GM23338 (cell line): Measurements from ENCODE around the gene PNPLA5. TPM values are rescaled to one million over a fixed set of nuclear protein-coding genes. Genes with fewer than 3 reads are reported as not detected.
A peak's percentile ranks its signal among the peaks of the same experiment; 100 is the strongest.

ENCODE experiments used
- ATAC-seq: fragments of 200-7000 bp; cut with Tn5 transposase; 3 replicates; pipeline ENCODE4 v1.9.1; 2020
- DNase-seq: peaks from one replicate; pipeline ENCODE4 v3.0.0-alpha.2; 2015; ENCODE audit warnings: low spot score
- H2AFZ ChIP-seq: fragments of 200-600 bp; sonication (generic); 2 replicates; pipeline ENCODE4 v1.8.0; 2016; ENCODE audit warnings: antibody characterized with exemption, mild to moderate bottlenecking, moderate library complexity
- H3F3A ChIP-seq: fragments of 200-600 bp; sonication (generic); replicated peaks from 2 replicates; pipeline ENCODE4 v1.8.0; 2017; ENCODE audit warnings: antibody characterized with exemption, mixed run types, low read depth
- H3K27ac ChIP-seq: fragments of 200-600 bp; sonication (generic); 2 replicates; pipeline ENCODE4 v1.6.1; 2016; ENCODE audit warnings: low read depth
- H3K27me3 ChIP-seq: fragments of 200-600 bp; sonication (generic); 2 replicates; pipeline ENCODE4 v1.8.0; 2016; ENCODE audit warnings: mild to moderate bottlenecking, mixed run types, moderate library complexity; ENCODE audit not compliant: insufficient read depth
- H3K36me3 ChIP-seq: fragments of 200-600 bp; sonication (generic); 2 replicates; pipeline ENCODE4 v1.8.0; 2016; ENCODE audit warnings: mild to moderate bottlenecking; ENCODE audit not compliant: insufficient read depth
- H3K4me1 ChIP-seq: fragments of 200-600 bp; sonication (generic); 2 replicates; pipeline ENCODE4 v1.8.0; 2016; ENCODE audit warnings: mild to moderate bottlenecking, moderate library complexity; ENCODE audit not compliant: insufficient read depth
- H3K4me2 ChIP-seq: fragments of 200-600 bp; sonication (generic); 2 replicates; pipeline ENCODE4 v1.7.1; 2017; ENCODE audit warnings: mixed run types
- H3K4me3 ChIP-seq: fragments of 200-600 bp; sonication (generic); 2 replicates; pipeline ENCODE4 v1.6.1; 2016; ENCODE audit warnings: mixed run types
- H3K79me2 ChIP-seq: fragments of 200-600 bp; sonication (generic); replicated peaks from 2 replicates; pipeline ENCODE4 v1.8.0; 2017; ENCODE audit warnings: mild to moderate bottlenecking; ENCODE audit not compliant: insufficient read depth
- H3K9me2 ChIP-seq: fragments of 200-600 bp; sonication (generic); 2 replicates; pipeline ENCODE4 v1.8.0; 2017; ENCODE audit not compliant: insufficient read depth
- H4K20me1 ChIP-seq: fragments of 200-600 bp; sonication (generic); replicated peaks from 2 replicates; pipeline ENCODE4 v1.8.0; 2017; ENCODE audit warnings: mild to moderate bottlenecking; ENCODE audit not compliant: insufficient read depth
- H3K27ac Mint-ChIP-seq: 2 replicates; pipeline ENCODE4 v1.8.0; 2020; ENCODE audit warnings: inconsistent platforms, mild to moderate bottlenecking, moderate library complexity, mixed read lengths
- H3K27me3 Mint-ChIP-seq: 3 replicates; pipeline ENCODE4 v1.8.0; 2022; ENCODE audit warnings: low read depth, mild to moderate bottlenecking, moderate library complexity, mixed read lengths, inconsistent platforms; ENCODE audit not compliant: insufficient read depth, poor library complexity
- H3K36me3 Mint-ChIP-seq: 3 replicates; pipeline ENCODE4 v1.8.0; 2021; ENCODE audit warnings: low read depth, mild to moderate bottlenecking, inconsistent platforms, moderate library complexity, mixed read lengths
- H3K4me1 Mint-ChIP-seq: 3 replicates; pipeline ENCODE4 v1.8.0; 2020; ENCODE audit warnings: mild to moderate bottlenecking, inconsistent platforms, mixed read lengths
- H3K4me3 Mint-ChIP-seq: 3 replicates; pipeline ENCODE4 v1.8.0; 2021; ENCODE audit warnings: moderate library complexity, mild to moderate bottlenecking, inconsistent platforms, mixed read lengths
- H3K9me3 Mint-ChIP-seq: 3 replicates; pipeline ENCODE4 v1.8.0; 2020; ENCODE audit warnings: moderate library complexity, mild to moderate bottlenecking, inconsistent platforms, mixed read lengths
- CTCF ChIP-seq, 2 experiments: fragments of 200-600 bp in 1 of 2; sonication (generic) in 1 of 2; conservative IDR thresholded peaks; 2 replicates each; pipeline versions ENCODE4 v1.5.1 to v1.6.1; 2016 to 2017; ENCODE audit warnings: antibody characterized with exemption in 2 of 2, low read depth in 2 of 2, mild to moderate bottlenecking in 2 of 2, moderate library complexity in 1 of 2
- ETS1 ChIP-seq: IDR thresholded peaks from 2 replicates; pipeline ENCODE4 v1.6.1; 2016; ENCODE audit warnings: antibody characterized with exemption
- EZH2 ChIP-seq: fragments of 200-600 bp; sonication (generic); IDR thresholded peaks from one replicate; pipeline ENCODE4 v1.8.0; 2017; ENCODE audit warnings: antibody characterized with exemption, mild to moderate bottlenecking, low read depth; ENCODE audit not compliant: unreplicated experiment
- EZH2phosphoT487 ChIP-seq: fragments of 200-600 bp; sonication (generic); IDR thresholded peaks from one replicate; pipeline ENCODE4 v1.8.1; 2018; ENCODE audit warnings: antibody characterized with exemption; ENCODE audit not compliant: unreplicated experiment
- JUNB ChIP-seq: IDR thresholded peaks from one replicate; pipeline ENCODE4 v1.6.1; 2016; ENCODE audit warnings: antibody characterized with exemption; ENCODE audit not compliant: unreplicated experiment
- NANOG ChIP-seq: IDR thresholded peaks from 2 replicates; pipeline ENCODE4 v1.6.1; 2016; ENCODE audit warnings: antibody characterized with exemption, borderline replicate concordance
- POLR2AphosphoS5 ChIP-seq: IDR thresholded peaks from 2 replicates; pipeline ENCODE4 v1.6.1; 2016; ENCODE audit warnings: antibody characterized with exemption, low read depth
- REST ChIP-seq: IDR thresholded peaks from one replicate; pipeline ENCODE4 v1.6.1; 2018; ENCODE audit warnings: antibody characterized with exemption; ENCODE audit not compliant: unreplicated experiment
- ZNF114 ChIP-seq: fragments of 250-450 bp; sonication (Bioruptor Pico); IDR thresholded peaks from 2 replicates; pipeline ENCODE4 v1.5.0; 2020; ENCODE audit warnings: mild to moderate bottlenecking, moderate library complexity
- ZNF331 ChIP-seq: fragments of 250-450 bp; sonication (Bioruptor Pico); IDR thresholded peaks from 2 replicates; pipeline ENCODE4 v1.5.0; 2020; ENCODE audit warnings: low read depth, mild to moderate bottlenecking, moderate library complexity
- polyA plus RNA-seq: library from polyadenylated mRNA; unstranded; fragments of >200 nt; fragmentation: Nextera tagmentation; extraction: Ambion mirVana; gene quantifications from 2 replicates; pipeline ENCODE4 v1.2.1, GENCODE V29; 2016
- total RNA-seq: library from RNA; depleted of rRNA; stranded (reverse); fragments of >200 nt; shearing (Covaris generic); gene quantifications from 2 replicates; pipeline ENCODE4 v1.2.3, GENCODE V29; 2014

The PNPLA5 gene
- total and polyA plus RNA-seq, 2 experiments from 2014 or later: 2.3 to 6.8 TPM

DNA sequence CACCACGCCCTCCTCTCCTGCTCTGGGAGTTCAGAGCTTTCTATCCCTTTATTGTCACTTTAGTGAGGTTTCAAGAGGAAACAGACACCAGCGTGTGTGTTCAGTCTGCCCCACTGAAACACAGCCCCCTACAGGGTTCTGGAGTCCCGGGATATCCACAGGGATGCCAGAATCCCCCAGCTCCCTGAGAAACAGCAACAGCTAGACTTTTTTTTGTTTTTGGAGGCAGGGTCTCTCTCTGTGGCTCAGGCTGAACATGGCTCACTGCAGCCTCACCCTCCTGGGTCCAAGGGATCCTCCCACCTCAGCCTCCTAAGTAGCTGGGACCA, 39.9 kb downstream of the PNPLA5 start:
- no peaks in the 10 kb centered on the region for H3K4me1 ChIP-seq
- H3K9me2 ChIP-seq: no peaks in the 10 kb centered on the region
- Mint-ChIP-seq H3K4me3 (no peak overlapping the region), H3K9me3 (peaks cover 8% of the 10 kb centered on the region), H3K4me1 (peaks cover 34% of the 10 kb centered on the region), H3K27ac (no peak overlapping the region; the same call in 1 of the 2 replicates), H3K36me3 (peaks cover 8% of the 10 kb centered on the region), H3K27me3 (peaks cover 5% of the 10 kb centered on the region)
- TF ChIP-seq ZNF114 (CRISPR knock-in tag) (no peak), EZH2 (no peak), ETS1 (no peak)
- no peak overlapping the region for H2AFZ ChIP-seq
- DNase-seq: no peak
- H3K4me2 ChIP-seq: no peak overlapping the region
- no peaks in the 10 kb centered on the region; the same call in 1 of the 2 replicates for H3K36me3 ChIP-seq
- no peaks in the 10 kb centered on the region for H3F3A ChIP-seq
- no peak overlapping the region for H3K4me3 ChIP-seq
- no peaks in the 10 kb centered on the region; the same call in none of the 2 replicates for H4K20me1 ChIP-seq
- peaks cover 72% of the 10 kb centered on the region for H3K79me2 ChIP-seq
- no peaks in the 10 kb centered on the region for H3K27me3 ChIP-seq
- no peak overlapping the region for H3K27ac ChIP-seq
- ATAC-seq: no peak

DNA sequence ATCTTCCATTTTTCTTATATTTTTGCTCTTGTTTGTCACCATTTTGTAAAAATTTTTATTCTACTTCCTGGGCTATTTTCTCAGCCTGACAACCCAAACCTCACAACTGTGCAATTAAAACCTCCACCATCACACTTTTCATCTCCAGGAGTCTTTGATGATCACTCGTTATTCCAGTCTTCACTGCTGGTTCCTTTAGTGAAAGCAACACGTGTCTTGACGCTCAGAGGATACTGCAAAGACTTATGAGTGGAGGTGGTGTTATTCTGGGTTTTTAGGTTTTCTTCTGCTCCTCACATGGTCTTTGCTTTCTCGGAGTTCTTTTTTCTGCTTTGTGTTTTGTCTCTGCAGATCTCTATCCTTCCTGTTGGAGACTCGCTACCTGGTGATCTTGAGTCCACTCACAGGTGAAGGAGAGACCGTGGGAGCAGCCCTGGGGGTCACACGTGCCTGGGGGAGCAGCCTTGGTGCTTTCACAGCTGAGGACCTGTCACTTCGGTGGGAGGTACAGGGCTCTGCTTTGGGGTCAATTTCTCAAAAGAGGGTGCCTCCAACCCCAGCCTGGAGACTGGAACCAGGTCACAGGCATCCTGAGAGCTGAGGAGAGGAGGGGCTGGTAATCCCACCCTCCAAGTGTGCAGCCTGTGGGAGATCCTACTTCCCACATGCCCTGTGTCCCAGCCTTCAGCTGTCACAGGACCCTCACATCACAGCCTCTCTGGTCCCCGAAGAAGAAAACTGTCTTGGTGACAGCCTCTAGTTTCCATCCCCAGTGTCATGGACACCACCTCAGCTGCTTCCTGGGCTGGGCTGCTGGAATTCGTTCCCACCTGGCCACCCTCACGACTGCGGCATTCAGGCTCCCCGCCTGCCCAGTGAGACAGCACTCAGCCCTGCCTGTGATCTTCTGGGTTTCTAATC, 40.5 kb downstream of the PNPLA5 start:
- Histone ChIP-seq H3K36me3 (no peaks in the 10 kb centered on the region), H3K4me3 (no peak overlapping the region), H3K4me1 (no peaks in the 10 kb centered on the region), H2AFZ (no peak overlapping the region), H3K4me2 (no peak overlapping the region), H3K9me2 (no peaks in the 10 kb centered on the region), H3K79me2 (peaks cover 70% of the 10 kb centered on the region), H4K20me1 (peaks cover under 1% of the 10 kb centered on the region), H3K27me3 (no peaks in the 10 kb centered on the region), H3F3A (no peaks in the 10 kb centered on the region), H3K27ac (0 out of 2 replicates have a peak overlapping the region, but pooled peaks have one; percentile 39)
- Mint-ChIP-seq H3K27ac (no peak overlapping the region; the same call in 1 of the 2 replicates), H3K36me3 (peaks cover 4% of the 10 kb centered on the region), H3K9me3 (peaks cover 3% of the 10 kb centered on the region; the same call in 2 of the 3 replicates), H3K4me3 (no peak overlapping the region), H3K4me1 (peaks cover 39% of the 10 kb centered on the region), H3K27me3 (peaks cover 9% of the 10 kb centered on the region)
- DNase-seq: no peak
- ATAC-seq: no peak
- TF ChIP-seq JUNB (no peak), NANOG (no peak), REST (no peak), POLR2AphosphoS5 (no peak), ZNF331 (CRISPR knock-in tag) (no peak), ETS1 (no peak), EZH2phosphoT487 (no peak), CTCF (conservative IDR thresholded peaks at IDR 0.05; ENCODE audit: low read depth in 2 of 2) (no peak)
